H1 (cell line): ENCODE data around the gene ATP4A. TPM values are rescaled to one million over a fixed set of nuclear protein-coding genes. Genes with fewer than 3 reads are reported as not detected.

ENCODE experiments used
- CTCF ChIA-PET: fragments of 300-600 bp; sonication (Branson Sonifier 250); formaldehyde crosslinking; loops from one replicate; lab custom pipeline; 2021; ENCODE audit not compliant: partially characterized antibody; lab: Charles Lee
- POLR2A ChIA-PET: fragments of 300-600 bp; sonication (Branson Sonifier 250); formaldehyde crosslinking; loops from one replicate; lab custom pipeline; 2021; ENCODE audit warnings: inconsistent platforms; ENCODE audit not compliant: partially characterized antibody; lab: Charles Lee
- DNase-seq, 2 experiments: peaks; one replicate each; pipeline versions ENCODE4 v3.0.0 to v3.0.0-alpha.2; 2010 to 2022; ENCODE audit warnings: low spot score in 2 of 2, low read depth in 1 of 2, mixed read lengths in 1 of 2
- FAIRE-seq: peaks from 2 replicates; lab custom pipeline; 2011; peaks lifted over from hg19 to GRCh38; lab: Jason Lieb, UNC
- H2AFZ ChIP-seq: 2 replicates; pipeline ENCODE4 v1.8.1; 2012; ENCODE audit warnings: low read length, inconsistent platforms
- H2AK5ac ChIP-seq: 2 replicates; pipeline ENCODE4 v1.6.1; 2013; ENCODE audit warnings: low read depth, low read length
- H2BK120ac ChIP-seq: replicated peaks from 2 replicates; pipeline ENCODE3; 2013; ENCODE audit warnings: low read depth, low read length, inconsistent platforms
- H2BK12ac ChIP-seq: 2 replicates; pipeline ENCODE4 v1.6.1; 2013; ENCODE audit warnings: low read depth, low read length
- H2BK15ac ChIP-seq: 2 replicates; pipeline ENCODE4 v1.6.1; 2013; ENCODE audit warnings: low read length
- H2BK20ac ChIP-seq: 2 replicates; pipeline ENCODE4 v1.6.1; 2013; ENCODE audit warnings: low read length
- H2BK5ac ChIP-seq: 2 replicates; pipeline ENCODE4 v1.6.1; 2013; ENCODE audit warnings: low read depth, low read length
- H3K14ac ChIP-seq: 2 replicates; pipeline ENCODE4 v1.6.1; 2013; ENCODE audit warnings: inconsistent platforms; ENCODE audit not compliant: insufficient read length
- H3K18ac ChIP-seq: 2 replicates; pipeline ENCODE4 v1.6.1; 2013; ENCODE audit warnings: low read length; ENCODE audit errors: extremely low read depth
- H3K23ac ChIP-seq: 2 replicates; pipeline ENCODE4 v1.6.1; 2013; ENCODE audit warnings: inconsistent platforms; ENCODE audit not compliant: insufficient read length
- H3K23me2 ChIP-seq: 2 replicates; pipeline ENCODE4 v1.6.1; 2013; ENCODE audit warnings: low read depth, low read length
- H3K27ac ChIP-seq: 2 replicates; pipeline ENCODE4 v1.6.1; 2011; ENCODE audit warnings: low read depth, low read length, inconsistent platforms
- H3K27me3 ChIP-seq, 4 experiments: replicated peaks in 1 of 4; 1 replicate in 1 of 4; 2 replicates in 3 of 4; pipeline versions ENCODE4 v1.6.1 to v1.8.1; 2011 to 2013; ENCODE audit warnings: low read length in 3 of 4, mild to moderate bottlenecking in 3 of 4, inconsistent platforms in 2 of 4, mixed read lengths in 2 of 4, moderate library complexity in 1 of 4; ENCODE audit not compliant: control insufficient read depth in 3 of 4, insufficient read depth in 3 of 4; ENCODE audit errors: extremely low read depth in 1 of 4
- H3K36me3 ChIP-seq, 4 experiments: 2 replicates each; pipeline versions ENCODE4 v1.6.1 to v1.8.1; 2011 to 2013; ENCODE audit warnings: mild to moderate bottlenecking in 4 of 4, low read length in 3 of 4, moderate library complexity in 2 of 4, control low read depth in 1 of 4, inconsistent platforms in 1 of 4; ENCODE audit not compliant: insufficient read depth in 4 of 4, control insufficient read depth in 2 of 4
- H3K4ac ChIP-seq: replicated peaks from 2 replicates; pipeline ENCODE3; 2013; ENCODE audit warnings: low read length, low read depth, mixed read lengths, inconsistent platforms; ENCODE audit not compliant: insufficient read length
- H3K4me1 ChIP-seq, 4 experiments: replicated peaks in 1 of 4; 1 replicate in 1 of 4; 2 replicates in 3 of 4; pipeline versions ENCODE4 v1.6.1 to v1.8.1; 2011 to 2013; ENCODE audit warnings: low read length in 3 of 4, inconsistent platforms in 2 of 4, mixed read lengths in 1 of 4; ENCODE audit not compliant: insufficient read depth in 4 of 4, control insufficient read depth in 3 of 4
- H3K4me2 ChIP-seq, 2 experiments: 2 replicates each; pipeline versions ENCODE4 v1.6.1 to v1.8.1; 2011 to 2013; ENCODE audit warnings: low read depth in 2 of 2, low read length in 2 of 2, control low read depth in 1 of 2, inconsistent platforms in 1 of 2, mild to moderate bottlenecking in 1 of 2; ENCODE audit not compliant: insufficient read depth in 1 of 2
- H3K4me3 ChIP-seq, 4 experiments: fragments of 200-600, 300-600 bp in 1 of 4; sonication (generic), shearing (Covaris generic), sonication (Bioruptor Twin) in 1 of 4; 2 replicates each; pipeline versions ENCODE4 v1.5.1 to v1.8.1; 2011 to 2016; ENCODE audit warnings: low read length in 4 of 4, low read depth in 3 of 4, control low read depth in 2 of 4, inconsistent platforms in 2 of 4, mild to moderate bottlenecking in 2 of 4, mixed read lengths in 1 of 4, moderate library complexity in 1 of 4; ENCODE audit not compliant: insufficient read depth in 2 of 4; ENCODE audit errors: extremely low read depth in 1 of 4
- H3K56ac ChIP-seq: replicated peaks from 2 replicates; pipeline ENCODE3; 2013; ENCODE audit warnings: low read depth, mild to moderate bottlenecking, mixed read lengths, low read length, inconsistent platforms; ENCODE audit not compliant: insufficient read length
- H3K79me1 ChIP-seq: 2 replicates; pipeline ENCODE4 v1.6.1; 2013; ENCODE audit warnings: low read depth, low read length, control low read depth
- H3K79me2 ChIP-seq, 2 experiments: 2 replicates each; pipeline versions ENCODE4 v1.6.1 to v1.8.1; 2012 to 2013; ENCODE audit warnings: low read length in 2 of 2, mild to moderate bottlenecking in 2 of 2, inconsistent platforms in 1 of 2; ENCODE audit not compliant: insufficient read depth in 2 of 2, control insufficient read depth in 1 of 2
- H3K9ac ChIP-seq, 4 experiments: replicated peaks in 1 of 4; 1 replicate in 1 of 4; 2 replicates in 3 of 4; pipeline versions ENCODE4 v1.6.1 to v1.8.1; 2011 to 2013; ENCODE audit warnings: low read depth in 3 of 4, low read length in 3 of 4, control low read depth in 2 of 4, mild to moderate bottlenecking in 2 of 4, moderate library complexity in 2 of 4, inconsistent platforms in 1 of 4; ENCODE audit errors: extremely low read depth in 1 of 4
- H3K9me3 ChIP-seq, 2 experiments: 2 replicates each; pipeline versions ENCODE4 v1.6.1 to v1.8.1; 2012 to 2013; ENCODE audit warnings: mild to moderate bottlenecking in 2 of 2, moderate library complexity in 2 of 2, control low read depth in 1 of 2, inconsistent platforms in 1 of 2, low read depth in 1 of 2, low read length in 1 of 2, mixed read lengths in 1 of 2; ENCODE audit not compliant: insufficient read depth in 2 of 2
- H4K20me1 ChIP-seq, 2 experiments: replicated peaks in 1 of 2; 2 replicates each; pipeline versions ENCODE3 to v1.8.1; 2011 to 2013; ENCODE audit warnings: inconsistent platforms in 2 of 2, low read length in 2 of 2, mild to moderate bottlenecking in 1 of 2; ENCODE audit not compliant: insufficient read depth in 2 of 2, control insufficient read depth in 1 of 2
- H4K5ac ChIP-seq: 2 replicates; pipeline ENCODE4 v1.6.1; 2013; ENCODE audit warnings: low read length, low read depth, mixed read lengths, inconsistent platforms; ENCODE audit not compliant: insufficient read length
- H4K8ac ChIP-seq: 2 replicates; pipeline ENCODE4 v1.8.0; 2013; ENCODE audit warnings: mild to moderate bottlenecking, moderate library complexity, low read length, inconsistent platforms; ENCODE audit not compliant: insufficient read depth; ENCODE audit errors: extremely low read depth
- H4K91ac ChIP-seq: replicated peaks from 2 replicates; pipeline ENCODE3; 2013; ENCODE audit warnings: low read length, mixed read lengths, inconsistent platforms; ENCODE audit not compliant: insufficient read length
- HDAC2 ChIP-seq, 2 experiments: fragments of 300-600 bp in 1 of 2; sonication (generic) in 1 of 2; IDR thresholded peaks; 2 replicates each; pipeline ENCODE4 v1.6.1; 2011 to 2012; ENCODE audit warnings: low read depth in 2 of 2, low read length in 2 of 2, mild to moderate bottlenecking in 2 of 2, moderate library complexity in 2 of 2, borderline replicate concordance in 1 of 2, inconsistent platforms in 1 of 2
- KDM1A ChIP-seq: fragments of 200-600, 300-600 bp; sonication (generic); IDR thresholded peaks from 2 replicates; pipeline ENCODE4 v1.7.1; 2016; ENCODE audit warnings: mild to moderate bottlenecking, low read length, borderline replicate concordance
- POLR2AphosphoS5 ChIP-seq: IDR thresholded peaks from 2 replicates; pipeline ENCODE4 v1.6.1; 2011; ENCODE audit warnings: low read depth, low read length
- SP1 ChIP-seq: IDR thresholded peaks from 2 replicates; pipeline ENCODE4 v1.6.1; 2011; ENCODE audit warnings: low read depth, low read length
- SP2 ChIP-seq: IDR thresholded peaks from 2 replicates; pipeline ENCODE4 v1.6.1; 2012; ENCODE audit warnings: mild to moderate bottlenecking, low read length, inconsistent platforms
- WGBS, 2 experiments: shearing (Covaris generic) in 1 of 2; methylation state at CpG; one replicate each; pipeline versions ENCODE4 v1.1.6 to v1.1.7; 2013 to 2015; ENCODE audit warnings: low lambda C conversion rate in 2 of 2, mixed read lengths in 2 of 2, inconsistent platforms in 1 of 2, low coverage in 1 of 2, missing lambda C conversion rate in 1 of 2; ENCODE audit not compliant: insufficient replicate concordance in 2 of 2, insufficient coverage in 1 of 2, insufficient read length in 1 of 2; ENCODE audit errors: extremely low coverage in 1 of 2, missing lambda C conversion rate in 1 of 2; 5-methylcytosine and 5-hydroxymethylcytosine counted together
- polyA plus RNA-seq, 7 experiments: library from polyadenylated mRNA; depleted of rRNA in 3 of 7; stranded (reverse) in 5 of 7; unstranded in 2 of 7; fragments of >200 nt in 5 of 7; fragments of 200-250 nt in 2 of 7; gene quantifications; 1 replicate in 5 of 7; 2 replicates in 1 of 7; 4 replicates in 1 of 7; pipeline versions ENCODE4 v1.2.1 to v1.2.3, GENCODE V29; 2011 to 2013; ENCODE audit warnings: missing spikeins in 2 of 7, mixed read lengths in 2 of 7
- total RNA-seq: library from RNA; stranded (reverse); fragmentation: NEBNext Ultra II Directional; extraction: Animal tissue kit (Norgen Biotek cat#: 25700); gene quantifications from 2 replicates; pipeline ENCODE4 v1.2.1, GENCODE V29; 2021

ATP4A gene
- total and polyA plus RNA-seq, 2 of the 8 experiments (the other 6 are each of a cell fraction or from before 2014, with no cell fraction given) = 0.50 to 1.2 TPM

DNA sequence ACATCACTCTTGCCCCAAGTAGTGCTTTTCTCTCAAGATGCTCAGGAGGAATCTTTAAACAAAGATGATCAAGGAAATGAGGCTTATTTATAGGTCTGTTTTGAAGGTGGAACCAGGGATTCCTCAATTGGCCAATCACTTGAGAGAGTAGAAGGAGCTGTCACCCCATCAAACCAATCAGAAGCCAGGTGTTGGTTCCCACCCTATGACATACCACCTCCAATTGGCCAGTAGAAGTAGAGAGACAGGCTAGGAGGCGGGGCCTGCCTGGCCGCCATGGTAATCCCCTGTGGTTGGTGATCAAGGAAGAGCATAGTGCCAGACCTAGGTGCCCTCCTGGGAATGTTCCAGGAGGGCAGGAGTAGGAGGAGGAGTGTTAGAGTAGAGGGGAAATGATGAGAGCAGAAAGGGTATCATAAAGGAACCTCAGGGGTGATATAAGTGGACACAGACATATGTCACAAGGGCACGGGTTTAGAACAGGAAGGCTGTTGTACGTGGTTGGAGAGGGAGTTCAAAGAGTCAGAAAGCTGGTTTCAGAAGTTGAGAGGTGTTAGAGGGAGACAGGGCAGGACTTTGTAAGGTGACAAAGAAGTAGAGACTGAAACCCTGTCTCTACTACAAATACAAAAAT lies 33.0 kb upstream of the ATP4A start:
- TF ChIP-seq HDAC2 (IDR thresholded peaks at IDR 0.05; ENCODE audit: borderline replicate concordance in 1 of 2, low read depth in 2 of 2, low read length in 2 of 2) (no peak), KDM1A (no peak), SP1 (peak; percentile 89), POLR2AphosphoS5 (no peak), SP2 (peak; percentile 25; the same call in 1 of the 2 replicates)
- ChIA-PET CTCF (interaction anchor here (0.7 to 2.0 kb wide), 3 partner anchors 33 to 48 kb away, joined by 3 to 9 read pairs (median 7); partner anchors contain the start of gene ATP4A), POLR2A (interaction anchor here (1.1 to 4.0 kb wide), 2 partner anchors 15 to 42 kb away, joined by 3 to 16 read pairs; partner anchors contain the start of gene HAUS5)
- H4K8ac ChIP-seq = no peak overlapping the region; the same call in 1 of the 2 replicates
- no peak overlapping the region for H4K91ac ChIP-seq
- no peaks in the 10 kb centered on the region for H3K9me3 ChIP-seq
- no peak overlapping the region for H2BK120ac ChIP-seq
- FAIRE-seq = peak; percentile 28
- H4K5ac ChIP-seq = no peak overlapping the region
- H3K79me1 ChIP-seq = no peaks in the 10 kb centered on the region
- no peaks in the 10 kb centered on the region for H3K79me2 ChIP-seq
- H2BK5ac ChIP-seq = no peak overlapping the region
- H3K23me2 ChIP-seq = no peaks in the 10 kb centered on the region; the same call in 1 of the 2 replicates
- no peak overlapping the region for H3K4me3 ChIP-seq
- WGBS, 2 experiments = 90% methylated on average over 4 of the region's 4 CpGs; no CpG with 5 or more reads in 1 of the 2 experiments
- H3K4me2 ChIP-seq = no peak overlapping the region
- no peak overlapping the region for H3K18ac ChIP-seq
- no peak overlapping the region for H3K4ac ChIP-seq
- H2BK12ac ChIP-seq = no peak overlapping the region
- no peaks in the 10 kb centered on the region for H3K36me3 ChIP-seq
- H3K27ac ChIP-seq = no peak overlapping the region
- no peak overlapping the region for H2BK15ac ChIP-seq
- H2AK5ac ChIP-seq = no peak overlapping the region
- peaks cover 0 to 3% (median 0%) of the 10 kb centered on the region in 4 experiments; a peak in 2 of 7 replicates for H3K27me3 ChIP-seq
- no peak overlapping the region for H3K14ac ChIP-seq
- no peaks in the 10 kb centered on the region for H3K4me1 ChIP-seq
- H3K56ac ChIP-seq = no peak overlapping the region
- no peak overlapping the region for H3K9ac ChIP-seq
- no peak for DNase-seq
- no peaks in the 10 kb centered on the region for H4K20me1 ChIP-seq
- H2AFZ ChIP-seq = no peak overlapping the region
- H2BK20ac ChIP-seq = no peak overlapping the region
- no peak overlapping the region for H3K23ac ChIP-seq
